Right lobe of liver (tissue), 6 donors: ENCODE measurements around the gene BRD1. TPM values are rescaled to one million over a fixed set of nuclear protein-coding genes. Genes with fewer than 3 reads are reported as not detected.
A peak's percentile ranks its signal among the peaks of the same experiment; 100 is the strongest.

Experiments used
- ATAC-seq, 4 donors: fragments of 200-7000 bp; cut with Tn5 transposase; one replicate each; pipeline ENCODE4 v1.9.1; 2020; ENCODE audit warnings: mild to moderate bottlenecking in 4 of 4, moderate library complexity in 4 of 4
- DNase-seq, 3 donors: peaks; one replicate each; pipeline ENCODE4 v3.0.0-alpha.2; 2020
- H3K27ac ChIP-seq, 3 donors: fragments of 200-600 bp; one replicate each; pipeline ENCODE4 v1.8.0; 2022
- H3K27me3 ChIP-seq, 2 donors: fragments of 200-600 bp; one replicate each; pipeline ENCODE4 v1.8.0; 2022
- H3K36me3 ChIP-seq, 4 donors: fragments of 200-600 bp; sonication (generic) in 1 of 4; one replicate each; pipeline versions ENCODE4 v1.5.1 to v1.8.0; 2017 to 2022; ENCODE audit warnings: control low read depth in 1 of 4
- H3K4me1 ChIP-seq, 4 donors: fragments of 200-600 bp; sonication (generic) in 1 of 4; one replicate each; pipeline versions ENCODE4 v1.5.1 to v1.8.0; 2017 to 2022; ENCODE audit warnings: control low read depth in 1 of 4
- H3K4me3 ChIP-seq, 3 donors: fragments of 200-600 bp; one replicate each; pipeline ENCODE4 v1.8.0; 2022
- H3K9me3 ChIP-seq, 4 donors: fragments of 200-600 bp; sonication (generic) in 1 of 4; one replicate each; pipeline versions ENCODE4 v1.5.1 to v1.8.0; 2017 to 2022; ENCODE audit warnings: control low read depth in 1 of 4
- POLR2A ChIP-seq: fragments of 450-650 bp; IDR thresholded peaks from one replicate; pipeline ENCODE4 v1.6.1; 2017; ENCODE audit warnings: antibody characterized with exemption, mild to moderate bottlenecking
- whole genome bisulfite sequencing: methylation state at CpG from one replicate; pipeline ENCODE4 v1.1.6; 2018; ENCODE audit warnings: low coverage, low lambda C conversion rate; ENCODE audit not compliant: insufficient coverage; ENCODE audit errors: missing lambda C conversion rate; 5-methylcytosine and 5-hydroxymethylcytosine counted together
- intact Hi-C, 2 donors: fragments of 100-400 bp; cut with DNase I; formaldehyde crosslinking; loops; one replicate each; pipeline versions ENCODE4 v1.11.2 to v1.14.1; 2022
- total RNA-seq, 6 experiments: library from RNA; depleted of rRNA in 2 of 6; stranded (reverse); fragments of >200 nt in 2 of 6; fragmentation: NEBNext Ultra II Directional in 3 of 6; extraction: Animal tissue kit (Norgen Biotek cat#: 25700) in 3 of 6; gene quantifications; one replicate each; pipeline versions ENCODE4 v1.1.0 to v1.2.4, GENCODE V29; 2016 to 2023
- TF ChIP-seq, protein P1 (sequence below), 4 donors: fragments of 200-600 bp in 3 of 4; fragments of 450-650 bp in 1 of 4; IDR thresholded peaks; one replicate each; pipeline versions ENCODE4 v1.5.1 to v1.8.0; 2016 to 2022; ENCODE audit warnings: antibody characterized with exemption in 4 of 4, mild to moderate bottlenecking in 2 of 4
- donor health status: DM: no; HTN: yes; CAD: no.
- donor health status: DM: no; HTN: no; CAD: no.
- donor health status: DM: no; HTN: no; CAD: no.
- donor health status: DM: no; HTN: yes; CAD: no.
- donor health status: DM: no; HTN: yes; CAD: no.

BRD1 gene
- total RNA-seq, 6 experiments from 2014 or later = 9.3 to 17.8 (median 11.6) TPM

DNA sequence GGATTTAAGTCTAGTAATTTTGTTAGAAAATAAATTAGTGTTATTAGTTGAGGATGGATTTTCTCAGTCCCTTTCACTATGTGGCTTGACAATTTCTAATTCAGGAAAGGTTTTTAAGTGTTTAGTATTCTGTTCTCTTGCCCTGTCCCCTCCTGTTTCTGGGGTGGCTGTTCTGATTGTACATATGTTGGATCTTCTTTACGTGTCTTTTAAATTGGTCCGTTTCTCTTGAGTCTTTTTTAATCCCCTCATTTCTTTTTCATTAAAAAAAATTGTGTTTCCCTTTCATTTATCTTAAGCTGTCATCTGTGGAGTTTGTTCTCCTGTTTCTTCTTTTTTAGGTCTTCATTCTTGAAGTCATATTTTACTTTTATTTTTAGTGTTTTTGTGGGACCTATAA lies 38.5 kb upstream of the BRD1 start:
- DNase-seq (no peak), ATAC-seq (no peak)
- H3K36me3 ChIP-seq = no peaks in the 10 kb centered on the region
- 69% methylated on average over 2 of the region's 2 CpGs for WGBS
- no peak for TF ChIP-seq POLR2A
- TF ChIP-seq, protein P1, sequence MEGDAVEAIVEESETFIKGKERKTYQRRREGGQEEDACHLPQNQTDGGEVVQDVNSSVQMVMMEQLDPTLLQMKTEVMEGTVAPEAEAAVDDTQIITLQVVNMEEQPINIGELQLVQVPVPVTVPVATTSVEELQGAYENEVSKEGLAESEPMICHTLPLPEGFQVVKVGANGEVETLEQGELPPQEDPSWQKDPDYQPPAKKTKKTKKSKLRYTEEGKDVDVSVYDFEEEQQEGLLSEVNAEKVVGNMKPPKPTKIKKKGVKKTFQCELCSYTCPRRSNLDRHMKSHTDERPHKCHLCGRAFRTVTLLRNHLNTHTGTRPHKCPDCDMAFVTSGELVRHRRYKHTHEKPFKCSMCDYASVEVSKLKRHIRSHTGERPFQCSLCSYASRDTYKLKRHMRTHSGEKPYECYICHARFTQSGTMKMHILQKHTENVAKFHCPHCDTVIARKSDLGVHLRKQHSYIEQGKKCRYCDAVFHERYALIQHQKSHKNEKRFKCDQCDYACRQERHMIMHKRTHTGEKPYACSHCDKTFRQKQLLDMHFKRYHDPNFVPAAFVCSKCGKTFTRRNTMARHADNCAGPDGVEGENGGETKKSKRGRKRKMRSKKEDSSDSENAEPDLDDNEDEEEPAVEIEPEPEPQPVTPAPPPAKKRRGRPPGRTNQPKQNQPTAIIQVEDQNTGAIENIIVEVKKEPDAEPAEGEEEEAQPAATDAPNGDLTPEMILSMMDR (IDR thresholded peaks at IDR 0.05) = no peak
- H3K27me3 ChIP-seq = no peaks in the 10 kb centered on the region
- H3K4me1 ChIP-seq = peaks cover 0 to 7% (median under 1%) of the 10 kb centered on the region in 4 donors
- H3K27ac ChIP-seq = no peak overlapping the region
- peaks cover 0 to 4% (median 0%) of the 10 kb centered on the region in 4 donors for H3K9me3 ChIP-seq
- H3K4me3 ChIP-seq = no peak overlapping the region
- intact Hi-C loops = no loop called here

DNA sequence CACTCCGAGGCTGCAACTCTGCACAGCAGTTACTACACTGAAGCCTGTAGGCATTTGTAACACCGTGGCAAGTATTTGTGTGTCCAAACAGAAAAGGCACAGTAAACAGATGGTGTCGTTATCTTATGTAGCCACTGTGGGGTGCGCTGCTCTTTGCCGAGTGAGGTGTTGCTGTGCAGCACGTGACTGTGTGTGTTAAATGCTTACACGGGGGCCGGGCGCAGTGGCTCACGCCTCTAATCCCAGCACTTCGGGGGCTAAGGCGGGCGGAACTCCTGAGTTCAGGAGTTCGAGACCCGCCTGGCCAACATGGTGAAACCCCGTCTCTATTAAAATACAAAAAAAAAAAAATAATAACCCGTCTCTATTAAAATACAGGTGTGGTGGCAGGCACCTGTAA lies 37.5 kb upstream of the BRD1 start:
- DNase-seq = no peak
- Histone ChIP-seq H3K36me3 (no peaks in the 10 kb centered on the region), H3K4me3 (no peak overlapping the region), H3K27me3 (no peaks in the 10 kb centered on the region), H3K4me1 (peaks cover 0 to 7% (median under 1%) of the 10 kb centered on the region in 4 donors), H3K9me3 (peaks cover 0 to 4% (median 0%) of the 10 kb centered on the region in 4 donors), H3K27ac (no peak overlapping the region)
- TF ChIP-seq POLR2A = no peak
- TF ChIP-seq, protein P1 (IDR thresholded peaks at IDR 0.05) = no peak
- WGBS = 92% methylated on average over 4 of the region's 17 CpGs
- ATAC-seq = no peak
- intact Hi-C loops = no loop called here

DNA sequence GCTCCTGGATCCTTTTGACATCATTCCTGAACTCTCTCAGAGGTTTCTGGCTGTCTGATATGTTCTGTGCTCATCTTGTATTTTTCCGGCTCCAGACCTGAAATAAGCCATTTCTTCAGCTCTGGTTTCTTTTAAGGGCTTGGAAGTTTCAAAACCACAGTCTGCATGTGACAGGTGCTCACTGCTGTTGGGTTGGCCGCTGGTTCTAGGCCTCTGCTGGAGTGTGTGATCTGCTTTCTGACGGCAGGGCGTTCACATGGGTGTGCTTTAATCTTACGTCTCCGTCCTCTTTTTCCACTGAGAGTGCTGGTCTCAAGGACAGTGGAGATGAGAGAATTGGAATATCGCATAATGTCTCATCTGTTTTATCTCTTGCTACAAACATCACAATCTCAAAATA lies 36.3 kb upstream of the BRD1 start:
- intact Hi-C loops = no loop called here
- Histone ChIP-seq H3K27ac (no peak overlapping the region), H3K36me3 (no peaks in the 10 kb centered on the region), H3K27me3 (no peaks in the 10 kb centered on the region), H3K4me1 (peaks cover 0 to 7% (median under 1%) of the 10 kb centered on the region in 4 donors), H3K9me3 (peaks cover 0 to 4% (median 0%) of the 10 kb centered on the region in 4 donors), H3K4me3 (no peak overlapping the region)
- WGBS = 68% methylated on average over 3 of the region's 7 CpGs
- TF ChIP-seq, protein P1 (IDR thresholded peaks at IDR 0.05) = no peak
- no peak for TF ChIP-seq POLR2A
- DNase-seq = no peak
- no peak for ATAC-seq

GRCh38 chr22:49862496-49862776 lies 34.8 kb upstream of the BRD1 start:
- Histone ChIP-seq H3K27me3 (no peaks in the 10 kb centered on the region), H3K9me3 (peaks cover 0 to 4% (median 0%) of the 10 kb centered on the region in 4 donors), H3K4me3 (no peak overlapping the region), H3K36me3 (no peaks in the 10 kb centered on the region), H3K4me1 (peaks cover 0 to 4% (median under 1%) of the 10 kb centered on the region in 4 donors), H3K27ac (no peak overlapping the region)
- peak in 1 of 4 donors; percentile 22 for ATAC-seq
- intact Hi-C loops = no loop called here
- no peak for DNase-seq
- WGBS = 79% methylated on average over 4 of the region's 5 CpGs
- TF ChIP-seq POLR2A = no peak
- TF ChIP-seq, protein P1 (IDR thresholded peaks at IDR 0.05) = no peak
